ENCODE results near the gene MUC15.
"Not testable (repeated sequence)": the region's sequence is repeated elsewhere in the genome, so short reads cannot be mapped to it uniquely, and the experiment has no call there.

Gene MUC15

DNA sequence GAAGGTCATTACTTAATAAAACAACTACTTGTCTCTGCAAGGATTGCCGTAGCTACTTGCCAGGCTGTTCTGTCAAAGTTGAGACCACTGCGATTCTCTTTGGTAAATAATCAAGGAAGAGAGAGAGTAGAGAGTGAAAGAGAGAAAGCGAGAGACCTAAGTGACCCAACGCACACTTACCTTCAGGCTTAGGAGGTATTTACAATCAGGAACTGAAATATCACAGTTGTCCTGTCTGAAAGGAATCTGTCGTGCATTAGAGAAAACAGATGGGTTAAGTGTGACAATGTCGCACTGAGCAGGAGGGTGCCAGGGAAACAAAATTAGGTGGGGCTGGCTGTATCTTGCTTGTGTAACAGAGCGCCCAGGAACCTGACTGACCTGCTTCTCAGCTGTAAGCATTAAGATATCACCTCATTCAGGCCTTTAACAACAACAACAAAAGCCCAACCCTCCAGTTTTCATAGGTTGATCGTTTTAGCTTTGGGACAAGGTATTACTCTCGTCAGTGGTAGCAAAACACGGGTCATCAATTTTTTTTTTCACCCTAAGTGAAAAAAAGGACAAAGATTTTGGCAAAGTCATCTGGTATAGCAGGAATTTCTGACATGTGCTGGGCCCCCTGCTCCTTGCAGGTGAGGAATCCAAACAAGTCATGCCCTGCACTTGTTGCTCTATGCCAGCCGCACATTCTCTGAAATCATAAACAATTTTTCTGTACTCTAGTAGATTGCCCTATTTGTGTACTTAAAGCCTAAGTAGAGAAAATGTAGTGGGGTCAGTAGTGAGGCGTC is at the start of gene MUC15:
Gene MUC15, minus strand, starts transcription at position 403 of the 794 bp plus-strand sequence. CDS start 5,169 bp downstream, outside the sequence.
- no peak for DNase-seq
- no peak for ATAC-seq

DNA sequence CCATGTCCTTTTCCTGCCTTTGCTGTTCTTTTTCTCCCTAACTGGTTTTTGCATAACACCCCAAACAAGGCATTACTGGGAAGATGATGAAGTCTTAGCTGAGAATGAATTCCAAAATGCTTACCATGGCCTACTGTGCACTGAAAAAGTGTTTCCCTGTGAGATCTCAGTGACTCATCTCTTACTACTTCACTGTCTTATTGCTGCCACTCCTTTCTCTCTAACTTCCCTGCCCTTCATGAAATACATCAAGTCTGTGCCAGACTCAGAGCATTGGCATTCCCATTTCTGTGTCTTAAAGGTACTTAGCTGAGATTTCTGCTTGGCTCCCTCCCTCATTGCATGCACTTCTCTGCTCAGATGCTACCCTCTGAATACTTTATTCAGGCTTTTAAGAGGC is 49.1 kb upstream of the MUC15 start:
- ATAC-seq = no peak
- DNase-seq = no peak

DNA sequence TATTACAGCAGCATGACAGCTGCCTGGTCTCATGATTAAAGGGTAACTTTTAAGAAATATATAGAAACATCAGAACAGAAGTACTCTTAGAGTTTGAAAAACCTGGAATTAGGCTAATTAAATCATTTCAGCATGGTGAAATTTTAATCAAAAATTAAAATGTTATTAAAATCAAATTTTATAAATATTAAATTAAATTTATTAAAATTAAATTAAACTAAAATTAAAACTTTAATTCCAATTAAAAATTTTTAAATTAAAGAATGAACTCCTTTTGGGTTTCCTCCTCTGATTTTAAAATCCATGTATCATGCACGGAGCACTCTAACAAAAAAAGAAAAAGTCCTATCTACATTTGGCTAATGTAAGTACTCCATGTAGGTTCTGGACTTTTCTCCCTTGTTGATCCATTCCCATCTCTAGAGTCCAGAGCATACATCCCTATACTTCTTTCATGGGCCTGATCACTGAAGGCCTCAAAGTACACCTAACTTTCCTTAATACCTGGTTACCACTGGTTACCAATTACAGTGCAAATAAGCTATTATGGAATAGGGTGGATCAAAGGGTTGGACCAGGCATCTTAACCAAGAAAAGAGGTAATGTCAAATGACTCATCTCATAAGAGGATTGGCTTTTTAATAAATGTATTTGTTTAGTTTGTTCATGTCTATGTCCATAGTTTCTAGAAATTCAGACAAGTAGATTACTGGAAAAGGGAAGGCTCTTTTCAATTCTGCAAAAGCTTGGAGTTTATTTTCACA is 48.4 kb upstream of the MUC15 start:
- DNase-seq = no peak
- no peak for ATAC-seq

DNA sequence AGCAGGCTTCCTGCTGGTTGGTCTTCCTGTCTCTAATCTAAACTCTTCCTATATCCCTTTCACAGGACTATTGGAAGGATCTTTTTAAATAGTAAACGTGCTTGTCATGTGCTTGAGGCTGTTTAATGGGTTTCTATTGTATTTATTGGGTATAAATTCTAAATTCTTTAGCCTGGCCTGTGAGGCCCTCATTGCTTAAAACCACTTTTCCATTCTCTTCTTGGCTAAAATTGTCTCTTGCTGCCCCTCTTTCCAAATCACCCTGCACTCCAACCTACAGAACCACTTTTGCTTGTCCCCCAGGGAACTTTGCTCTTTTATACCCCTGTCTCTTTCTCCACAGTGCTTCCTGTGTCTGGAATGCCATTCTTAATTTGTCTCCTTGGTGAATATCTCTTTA is 46.4 kb upstream of the MUC15 start:
- no peak for DNase-seq
- no peak for ATAC-seq

GRCh38 chr11:26613759-26614158 is 41.7 kb upstream of the MUC15 start:
- no peak for DNase-seq
- ATAC-seq = no peak

DNA sequence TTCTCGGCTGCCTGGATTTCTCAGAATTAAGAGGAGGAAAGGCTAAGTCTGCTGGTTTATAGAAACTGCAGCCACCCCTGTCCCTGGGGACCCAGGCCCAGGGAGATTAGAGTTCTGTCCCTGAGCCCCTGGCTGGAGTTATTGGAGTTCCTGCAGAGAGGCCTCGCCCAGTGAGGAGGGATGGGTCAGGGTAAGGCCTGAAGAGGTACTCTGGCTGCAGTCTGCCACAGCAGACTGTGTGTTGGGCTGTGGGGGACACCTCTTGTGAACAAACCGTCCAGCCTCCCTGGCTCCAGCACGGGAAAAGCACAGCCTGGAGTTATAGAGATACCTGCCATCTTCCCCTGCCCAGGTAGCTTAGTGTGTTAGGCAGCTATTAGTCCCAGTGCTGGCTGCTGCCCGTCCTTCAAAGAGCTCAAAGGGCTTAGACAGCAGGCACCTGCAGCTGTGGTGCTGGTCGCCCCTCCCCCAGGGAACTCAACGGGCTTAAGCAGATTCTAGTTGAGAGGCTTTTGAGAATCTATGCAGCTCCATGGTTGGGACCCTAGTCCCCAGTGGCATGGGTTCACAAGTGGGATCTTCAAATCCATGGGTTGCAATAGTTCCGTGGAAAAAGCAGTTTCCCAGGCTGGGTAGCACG is 36.6 kb upstream of the MUC15 start:
- ATAC-seq = no peak
- DNase-seq = no peak

DNA sequence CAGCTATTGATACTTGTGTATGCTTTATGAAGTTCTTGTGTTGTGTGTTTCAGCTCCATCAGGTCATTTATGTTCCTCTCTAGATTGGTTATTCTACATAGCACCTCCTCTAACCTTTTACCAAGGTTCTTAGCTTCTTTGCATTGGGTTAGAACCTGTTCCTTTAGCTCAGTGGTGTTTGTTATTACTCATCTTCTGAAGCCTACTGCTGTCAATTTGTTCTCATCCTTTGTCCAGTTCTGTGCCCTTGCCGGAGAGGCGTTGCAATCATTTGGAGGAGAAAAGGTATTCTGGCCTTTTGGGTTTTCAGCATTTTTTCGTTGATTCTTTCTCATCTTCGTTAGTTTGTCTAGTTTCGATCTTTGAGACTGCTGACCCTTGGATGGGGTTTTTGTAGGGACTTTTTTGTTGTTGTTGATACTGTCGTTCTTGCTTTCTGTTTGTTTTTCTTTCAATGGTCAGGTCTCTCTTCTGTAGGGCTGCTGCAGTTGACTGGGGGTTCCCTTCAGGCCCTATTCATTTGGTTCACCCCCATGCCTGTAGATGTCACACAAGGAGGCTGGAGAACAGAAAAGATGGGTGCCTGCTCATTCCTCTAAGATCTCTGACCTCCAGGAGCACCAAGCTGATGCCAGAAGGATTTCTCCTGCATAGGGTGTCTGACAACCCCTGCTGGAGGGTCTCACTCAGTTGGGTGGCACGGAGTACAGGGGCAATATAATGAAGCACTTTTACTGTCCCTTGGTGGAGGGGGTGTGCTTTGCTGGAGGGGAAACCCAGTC is 35.9 kb upstream of the MUC15 start:
- no peak for DNase-seq
- ATAC-seq = no peak

- no peak for DNase-seq
- ATAC-seq = no peak
These were observed 27.9 kb upstream of the MUC15 start for GRCh38 chr11:26599876-26600434.

DNA sequence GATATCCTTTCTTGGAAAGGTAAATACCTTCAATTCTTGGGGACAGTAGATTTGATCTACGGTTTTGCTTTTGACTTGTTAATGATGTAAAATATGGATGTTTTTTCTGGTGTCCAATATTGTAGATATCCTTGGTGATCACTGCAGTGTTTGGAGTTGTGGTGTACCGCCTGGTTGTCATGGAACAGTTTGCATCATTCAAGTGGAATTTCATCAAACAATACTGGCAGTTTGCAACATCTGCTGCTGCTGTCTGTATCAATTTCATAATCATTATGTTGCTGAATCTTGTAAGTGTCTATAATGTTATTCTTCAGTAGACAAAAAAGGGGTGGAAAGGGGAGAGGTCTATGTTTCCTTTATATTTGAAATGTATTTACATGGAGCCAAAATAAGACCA is 27.4 kb upstream of the MUC15 start:
- ATAC-seq = no peak
- DNase-seq = no peak

- no peak for DNase-seq
- ATAC-seq = no peak
These were observed 25.8 kb upstream of the MUC15 start for GRCh38 chr11:26597899-26598298.

- ATAC-seq = not testable (repeated sequence)
These were observed 25.1 kb upstream of the MUC15 start for GRCh38 chr11:26597049-26597689.

GRCh38 chr11:26595207-26595865 is 23.3 kb upstream of the MUC15 start:
- not testable (repeated sequence) for DNase-seq, ATAC-seq

More at GRCh38 chr11:26597049-26597689, 25.1 kb upstream of the MUC15 start:
- DNase-seq = not testable (repeated sequence)

GRCh38 chr11:26593691-26594090 is 21.6 kb upstream of the MUC15 start:
- DNase-seq (no peak), ATAC-seq (no peak)

GRCh38 chr11:26587073-26587472 is 15.0 kb upstream of the MUC15 start:
- no peak for ATAC-seq
- DNase-seq = no peak

DNA sequence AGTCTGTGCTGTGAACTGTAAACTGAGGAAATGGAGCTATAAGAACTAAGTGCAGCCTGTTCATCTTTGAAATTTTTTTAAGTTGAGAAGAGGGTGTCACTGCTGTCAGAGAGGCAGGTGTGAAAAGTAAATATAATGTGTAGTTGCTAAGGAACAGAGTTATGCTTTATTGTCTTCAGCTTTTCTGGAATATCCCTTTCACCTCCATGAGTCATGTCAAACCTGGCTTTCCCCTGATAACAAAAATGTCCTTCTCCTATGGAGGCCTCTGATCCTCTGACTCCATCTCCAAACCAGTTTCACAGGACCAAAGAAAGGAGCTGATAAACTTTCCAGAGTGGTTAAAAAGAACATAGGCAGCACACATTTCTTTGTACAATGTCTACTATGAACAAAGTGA is 12.8 kb upstream of the MUC15 start:
- no peak for DNase-seq
- no peak for ATAC-seq

DNA sequence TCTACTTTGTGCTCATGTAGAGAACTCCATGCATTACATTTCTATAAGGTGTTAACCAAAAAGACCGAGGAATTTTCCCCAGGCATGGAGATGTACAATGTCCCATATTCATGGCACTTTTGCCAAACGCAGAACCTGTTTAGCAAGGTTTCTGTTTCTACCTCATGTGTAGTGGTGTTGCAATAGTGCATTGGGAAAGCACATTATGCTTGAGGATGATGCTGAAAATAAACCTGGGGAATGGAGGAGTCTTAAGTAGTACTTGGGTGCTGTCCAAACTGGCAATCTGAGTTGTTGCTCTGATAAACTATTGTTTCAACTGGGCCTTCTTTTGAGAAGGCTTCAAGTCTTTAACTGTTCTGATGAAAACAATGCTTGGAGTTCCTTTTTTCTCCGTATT is 11.5 kb upstream of the MUC15 start:
- DNase-seq (no peak), ATAC-seq (no peak)

GRCh38 chr11:26580929-26581328 is 8.9 kb upstream of the MUC15 start:
- no peak for DNase-seq
- ATAC-seq = no peak

DNA sequence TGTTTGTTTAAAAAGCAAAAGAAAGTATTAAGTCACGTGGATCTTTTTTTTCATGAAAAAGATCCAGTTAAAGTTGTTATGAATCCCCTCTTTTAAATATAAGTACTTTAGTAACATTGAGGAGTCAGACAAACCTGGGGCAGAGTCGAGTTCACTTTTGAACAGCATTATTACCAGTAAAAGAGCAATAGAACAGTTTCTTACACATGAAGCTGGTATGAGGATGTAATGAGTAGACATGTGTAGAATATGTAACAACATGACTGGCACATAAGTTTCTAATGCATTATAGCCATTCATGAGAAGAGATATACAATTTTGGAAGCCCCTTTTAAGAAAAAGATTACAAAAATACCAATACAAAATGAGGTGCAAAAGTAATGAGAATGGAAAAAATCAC is 7.6 kb upstream of the MUC15 start:
- ATAC-seq (no peak), DNase-seq (no peak)

- no peak for DNase-seq
- no peak for ATAC-seq
These were observed 7.1 kb upstream of the MUC15 start for GRCh38 chr11:26578998-26579661.

GRCh38 chr11:26575946-26576345 is 3.9 kb upstream of the MUC15 start:
- DNase-seq (no peak), ATAC-seq (no peak)

Measured in stimulated activated naive CD8-positive, alpha-beta T cell treated with anti-CD3 and anti-CD28 coated beads, Interleukin-15, Interleukin-2, amounts not matched to agents 100 U/mL and 50 U/mL, for 24 hours (primary cell).